NCI-H510A (cell line): ENCODE data around the gene ELF4.
A peak's percentile ranks its signal among the peaks of the same experiment; 100 is the strongest.

ENCODE experiments used
- DNase-seq: peaks from one replicate; lab custom pipeline; 2025; lab: John Stamatoyannopoulos, UW

The ELF4 gene

GRCh38 chrX:130083656-130084382 lies 26.5 kb downstream of the ELF4 start:
- DNase-seq: no peak

- DNase-seq: no peak
Measured at GRCh38 chrX:130083107-130083490, 27.2 kb downstream of the ELF4 start.

- no peak for DNase-seq
Measured at GRCh38 chrX:130082244-130083106, 27.8 kb downstream of the ELF4 start.

- DNase-seq: no peak
Measured at GRCh38 chrX:130081421-130082045, 28.8 kb downstream of the ELF4 start.

GRCh38 chrX:130080791-130081367 lies 29.4 kb downstream of the ELF4 start:
- DNase-seq: no peak

- no peak for DNase-seq
Measured at GRCh38 chrX:130079824-130080406, 30.4 kb downstream of the ELF4 start.

GRCh38 chrX:130075777-130076176 lies 34.5 kb downstream of the ELF4 start:
- DNase-seq: no peak

GRCh38 chrX:130072345-130072740 lies 38.0 kb downstream of the ELF4 start:
- no peak for DNase-seq

- no peak for DNase-seq
Measured at GRCh38 chrX:130071611-130072344, 38.5 kb downstream of the ELF4 start.

- DNase-seq: no peak
Measured at GRCh38 chrX:130066975-130067615, 43.2 kb downstream of the ELF4 start.

GRCh38 chrX:130060122-130061069 lies 49.9 kb downstream of the ELF4 start:
- peak; percentile 41 for DNase-seq

- no peak for DNase-seq
Measured at GRCh38 chrX:130058652-130059051, 51.6 kb downstream of the ELF4 start.

GRCh38 chrX:130057209-130057608 lies 53.1 kb downstream of the ELF4 start:
- no peak for DNase-seq

GRCh38 chrX:130055899-130056298 lies 54.4 kb downstream of the ELF4 start:
- DNase-seq: no peak

GRCh38 chrX:130055103-130055502 lies 55.2 kb downstream of the ELF4 start:
- DNase-seq: no peak

GRCh38 chrX:130053236-130053635 lies 57.1 kb downstream of the ELF4 start:
- no peak for DNase-seq

GRCh38 chrX:130051176-130051845 lies 59.0 kb downstream of the ELF4 start:
- no peak for DNase-seq

GRCh38 chrX:130049821-130050220 lies 60.5 kb downstream of the ELF4 start:
- DNase-seq: no peak

GRCh38 chrX:130048686-130049222 lies 61.5 kb downstream of the ELF4 start:
- no peak for DNase-seq
